ENCODE data around the gene DGKH. TPM values are rescaled to one million over a fixed set of nuclear protein-coding genes. Genes with fewer than 3 reads are reported as not detected.
"Not testable (repeated sequence)": the region's sequence is repeated elsewhere in the genome, so short reads cannot be mapped to it uniquely, and the experiment has no call there.

Gene DGKH
- total RNA-seq, 1 donor: 3.9 TPM

DNA sequence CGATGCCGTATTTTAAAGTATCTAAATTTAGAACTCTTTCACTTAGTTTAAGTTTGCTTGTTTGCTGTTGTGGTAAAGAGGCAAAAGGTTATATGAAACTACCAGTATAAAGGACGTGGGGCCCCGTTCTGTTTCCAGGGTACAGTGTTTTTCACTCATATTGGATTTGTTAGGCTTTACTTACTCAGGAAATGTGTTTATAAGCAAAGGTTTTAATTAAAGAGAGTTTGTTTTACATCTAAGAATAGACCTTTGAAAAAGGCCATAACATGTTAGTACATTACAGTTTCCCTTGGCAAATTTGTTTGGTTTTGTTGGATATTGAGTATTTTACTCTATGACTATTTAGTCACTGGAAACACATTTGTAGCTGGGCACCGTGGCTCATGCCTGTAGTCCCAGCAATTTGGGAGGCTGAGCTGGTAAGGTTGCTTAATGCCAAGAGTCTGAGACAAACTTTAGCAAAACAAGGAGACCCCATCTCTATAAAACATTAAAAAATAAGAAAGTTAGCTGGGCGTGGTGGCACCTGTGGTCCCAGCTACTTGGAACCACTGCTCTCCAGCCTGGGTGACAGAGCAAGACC is 7.1 kb downstream of the DGKH start:
- Histone ChIP-seq H3K9me3 (ENCODE audit: low read depth, low read length) (no peaks in the 10 kb centered on the region), H3K27me3 (ENCODE audit: insufficient read depth, low read length) (no peaks in the 10 kb centered on the region), H3K4me3 (ENCODE audit: low read length) (no peak overlapping the region), H3K4me1 (ENCODE audit: insufficient read depth, low read length) (no peaks in the 10 kb centered on the region)

DNA sequence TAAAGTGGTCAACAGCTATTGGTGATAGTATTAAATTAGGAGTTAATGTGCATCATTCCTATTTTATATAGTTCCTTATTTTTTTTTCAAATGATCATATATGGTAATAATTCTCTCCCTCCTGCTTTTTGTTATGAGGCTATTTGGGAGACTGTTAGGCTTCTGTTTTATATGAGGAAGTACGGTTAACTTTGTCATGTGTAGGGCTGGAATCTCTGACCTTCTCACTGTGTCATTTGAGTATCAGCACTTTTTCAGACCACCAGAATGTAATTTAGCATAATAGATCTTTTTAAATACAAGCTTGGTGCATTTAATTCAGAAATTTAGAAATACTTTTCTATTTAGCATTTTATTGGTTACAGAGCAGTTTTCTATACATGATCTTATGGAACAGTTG is 7.7 kb downstream of the DGKH start:
- H3K4me3 ChIP-seq (ENCODE audit: low read length): no peak overlapping the region
- no peaks in the 10 kb centered on the region for H3K9me3 ChIP-seq (ENCODE audit: low read depth, low read length)
- no peaks in the 10 kb centered on the region for H3K4me1 ChIP-seq (ENCODE audit: insufficient read depth, low read length)
- no peaks in the 10 kb centered on the region for H3K27me3 ChIP-seq (ENCODE audit: insufficient read depth, low read length)

DNA sequence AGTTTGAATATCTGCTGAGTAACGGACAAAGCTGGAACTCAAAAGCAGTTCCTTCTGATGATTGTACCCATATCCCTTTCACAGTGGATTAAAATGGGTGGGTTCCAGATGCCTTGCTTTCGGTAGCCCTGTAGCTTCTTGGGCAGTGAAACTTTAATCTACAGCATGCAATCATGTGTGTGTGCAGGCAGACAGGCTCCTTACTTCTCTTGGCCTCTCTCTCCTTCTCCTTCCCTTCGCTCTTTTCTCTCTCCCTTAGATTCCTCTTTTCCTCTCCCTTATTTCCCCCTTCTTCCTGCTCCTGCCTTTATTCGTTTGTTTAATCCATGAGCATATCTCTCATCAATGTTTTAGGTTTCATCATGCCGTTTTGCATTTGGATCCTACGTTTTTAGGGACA is 8.1 kb downstream of the DGKH start:
- Histone ChIP-seq H3K4me1 (ENCODE audit: insufficient read depth, low read length) (no peaks in the 10 kb centered on the region), H3K27me3 (ENCODE audit: insufficient read depth, low read length) (no peaks in the 10 kb centered on the region), H3K9me3 (ENCODE audit: low read depth, low read length) (no peaks in the 10 kb centered on the region), H3K4me3 (ENCODE audit: low read length) (no peak overlapping the region)

- no peak overlapping the region for H3K4me3 ChIP-seq (ENCODE audit: low read length)
- no peaks in the 10 kb centered on the region for H3K27me3 ChIP-seq (ENCODE audit: insufficient read depth, low read length)
- no peaks in the 10 kb centered on the region for H3K4me1 ChIP-seq (ENCODE audit: insufficient read depth, low read length)
- H3K9me3 ChIP-seq (ENCODE audit: low read depth, low read length): no peaks in the 10 kb centered on the region
These were observed 9.6 kb downstream of the DGKH start for GRCh38 chr13:42057918-42058530.

DNA sequence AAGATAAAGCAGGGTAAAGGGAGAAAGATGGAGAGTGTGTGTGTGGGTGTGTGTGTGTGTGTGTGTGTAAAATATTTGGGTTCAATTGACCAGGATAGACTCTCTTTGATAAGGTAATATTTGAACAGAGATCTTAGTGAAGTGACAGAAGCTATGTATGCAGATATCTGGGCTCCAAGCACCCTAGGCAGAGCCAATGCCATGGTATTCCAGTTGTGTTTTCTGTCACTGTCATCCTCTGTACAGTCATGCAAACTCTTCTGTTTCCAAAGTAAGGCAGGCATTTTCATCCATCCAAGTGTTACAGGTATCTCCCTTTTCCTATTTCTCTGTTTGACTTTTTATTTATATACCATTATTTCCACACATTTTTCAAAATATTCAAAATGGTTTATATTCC is 13.5 kb downstream of the DGKH start:
- no peaks in the 10 kb centered on the region for H3K4me1 ChIP-seq (ENCODE audit: insufficient read depth, low read length)
- no peaks in the 10 kb centered on the region for H3K9me3 ChIP-seq (ENCODE audit: low read depth, low read length)

GRCh38 chr13:42063105-42063504 is 14.7 kb downstream of the DGKH start:
- Histone ChIP-seq H3K27me3 (ENCODE audit: insufficient read depth, low read length) (no peaks in the 10 kb centered on the region), H3K9me3 (ENCODE audit: low read depth, low read length) (no peaks in the 10 kb centered on the region), H3K4me3 (ENCODE audit: low read length) (no peak overlapping the region), H3K4me1 (ENCODE audit: insufficient read depth, low read length) (no peaks in the 10 kb centered on the region)

More for the DNA sequence above, 13.5 kb downstream of the DGKH start:
- Histone ChIP-seq H3K4me3 (ENCODE audit: low read length) (no peak overlapping the region), H3K27me3 (ENCODE audit: insufficient read depth, low read length) (no peaks in the 10 kb centered on the region)

- Histone ChIP-seq H3K4me1 (ENCODE audit: insufficient read depth, low read length) (no peaks in the 10 kb centered on the region), H3K4me3 (ENCODE audit: low read length) (no peak overlapping the region), H3K27me3 (ENCODE audit: insufficient read depth, low read length) (no peaks in the 10 kb centered on the region), H3K9me3 (ENCODE audit: low read depth, low read length) (no peaks in the 10 kb centered on the region)
These were observed 15.8 kb downstream of the DGKH start for GRCh38 chr13:42064259-42064658.

DNA sequence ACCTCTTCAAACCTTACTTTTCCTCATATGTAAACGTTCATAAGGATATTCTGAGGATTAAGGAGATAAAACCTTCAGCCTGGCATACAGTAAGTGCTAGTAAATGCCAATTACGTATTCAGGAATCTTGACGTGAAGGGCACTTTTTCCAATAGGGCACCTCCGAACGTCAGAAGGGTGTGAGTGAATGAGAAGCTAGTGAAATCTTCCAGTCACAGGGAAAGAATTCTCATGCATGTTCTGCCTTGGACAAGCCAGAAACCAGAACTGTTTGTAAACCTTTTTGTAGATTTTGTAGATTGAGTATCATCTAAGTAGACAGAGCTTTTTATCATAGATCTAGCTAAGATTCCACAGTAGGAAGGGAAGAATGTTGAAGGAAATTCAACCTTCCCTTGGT is 16.5 kb downstream of the DGKH start:
- Histone ChIP-seq H3K27me3 (ENCODE audit: insufficient read depth, low read length) (no peaks in the 10 kb centered on the region), H3K9me3 (ENCODE audit: low read depth, low read length) (no peaks in the 10 kb centered on the region), H3K4me1 (ENCODE audit: insufficient read depth, low read length) (no peaks in the 10 kb centered on the region), H3K4me3 (ENCODE audit: low read length) (no peak overlapping the region)

DNA sequence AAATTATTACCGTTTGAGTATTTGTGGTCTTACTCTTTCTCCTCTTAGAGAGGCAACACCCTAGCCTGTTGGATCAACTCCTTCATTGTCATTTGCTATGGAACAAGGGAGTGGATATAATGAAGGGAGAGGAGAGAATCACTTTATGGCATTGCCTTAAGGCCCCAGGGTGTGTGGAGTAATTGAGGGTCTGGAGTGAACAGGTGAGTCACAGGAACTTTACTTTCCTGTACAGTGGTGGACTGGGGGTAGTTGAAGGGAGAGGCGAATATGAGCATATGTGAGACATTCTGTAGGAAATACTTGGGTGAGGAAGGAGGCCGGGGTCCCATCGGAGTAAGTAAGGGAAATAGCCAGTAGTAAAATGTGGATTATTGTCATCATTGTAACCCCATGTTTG is 17.0 kb downstream of the DGKH start:
- Histone ChIP-seq H3K4me1 (ENCODE audit: insufficient read depth, low read length) (no peaks in the 10 kb centered on the region), H3K27me3 (ENCODE audit: insufficient read depth, low read length) (no peaks in the 10 kb centered on the region), H3K4me3 (ENCODE audit: low read length) (no peak overlapping the region), H3K9me3 (ENCODE audit: low read depth, low read length) (no peaks in the 10 kb centered on the region)

DNA sequence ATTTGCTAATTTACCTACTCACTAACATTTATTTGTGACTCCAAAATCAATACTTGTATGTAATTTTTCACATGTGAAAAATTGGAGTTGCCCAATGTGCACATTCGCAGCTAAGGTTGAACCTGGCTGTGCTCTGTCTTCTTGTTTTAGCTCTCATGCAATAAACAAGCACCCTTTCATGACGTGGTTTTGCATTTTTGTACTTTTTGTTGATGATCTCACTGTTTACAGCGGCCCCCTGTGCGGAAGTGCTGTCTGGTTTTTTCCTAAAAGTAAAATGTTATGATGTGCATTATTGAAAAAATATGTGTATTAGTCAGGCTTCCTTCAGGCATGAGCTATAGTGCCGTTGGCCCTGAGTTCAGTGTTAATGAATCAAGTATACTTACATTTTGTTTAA is 18.1 kb downstream of the DGKH start:
- Histone ChIP-seq H3K4me1 (ENCODE audit: insufficient read depth, low read length) (no peaks in the 10 kb centered on the region), H3K4me3 (ENCODE audit: low read length) (no peak overlapping the region), H3K9me3 (ENCODE audit: low read depth, low read length) (no peaks in the 10 kb centered on the region), H3K27me3 (ENCODE audit: insufficient read depth, low read length) (no peaks in the 10 kb centered on the region)

DNA sequence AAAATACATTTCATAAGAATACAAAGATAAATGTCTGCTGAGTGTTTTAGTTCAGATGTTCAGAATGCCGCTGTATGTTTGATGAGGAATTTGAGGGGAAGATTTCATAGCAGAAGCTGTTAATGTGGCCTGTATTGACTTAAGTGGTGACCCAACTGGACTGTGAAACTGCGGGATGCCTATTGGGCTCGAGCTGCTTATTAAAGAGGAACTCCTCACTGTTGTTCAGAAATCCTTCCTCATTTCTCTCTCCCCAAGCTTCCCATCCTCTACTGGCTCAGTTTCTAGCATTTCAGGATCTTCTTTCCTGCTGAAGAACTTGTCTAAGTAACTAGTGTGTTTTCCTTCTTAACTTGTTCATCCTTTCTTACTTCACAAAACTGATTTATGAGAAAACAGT is 20.4 kb downstream of the DGKH start:
- no peak overlapping the region for H3K4me3 ChIP-seq (ENCODE audit: low read length)
- no peaks in the 10 kb centered on the region for H3K4me1 ChIP-seq (ENCODE audit: insufficient read depth, low read length)
- H3K9me3 ChIP-seq (ENCODE audit: low read depth, low read length): no peaks in the 10 kb centered on the region
- no peaks in the 10 kb centered on the region for H3K27me3 ChIP-seq (ENCODE audit: insufficient read depth, low read length)

- H3K4me3 ChIP-seq (ENCODE audit: low read length); H3K4me1 ChIP-seq (ENCODE audit: insufficient read depth, low read length); H3K27me3 ChIP-seq (ENCODE audit: insufficient read depth, low read length); H3K9me3 ChIP-seq (ENCODE audit: low read depth, low read length): not testable (repeated sequence)
These were observed 22.2 kb downstream of the DGKH start for GRCh38 chr13:42070599-42070998.

GRCh38 chr13:42071179-42071578 is 22.7 kb downstream of the DGKH start:
- H3K27me3 ChIP-seq (ENCODE audit: insufficient read depth, low read length); H3K4me3 ChIP-seq (ENCODE audit: low read length); H3K9me3 ChIP-seq (ENCODE audit: low read depth, low read length); H3K4me1 ChIP-seq (ENCODE audit: insufficient read depth, low read length): not testable (repeated sequence)

DNA sequence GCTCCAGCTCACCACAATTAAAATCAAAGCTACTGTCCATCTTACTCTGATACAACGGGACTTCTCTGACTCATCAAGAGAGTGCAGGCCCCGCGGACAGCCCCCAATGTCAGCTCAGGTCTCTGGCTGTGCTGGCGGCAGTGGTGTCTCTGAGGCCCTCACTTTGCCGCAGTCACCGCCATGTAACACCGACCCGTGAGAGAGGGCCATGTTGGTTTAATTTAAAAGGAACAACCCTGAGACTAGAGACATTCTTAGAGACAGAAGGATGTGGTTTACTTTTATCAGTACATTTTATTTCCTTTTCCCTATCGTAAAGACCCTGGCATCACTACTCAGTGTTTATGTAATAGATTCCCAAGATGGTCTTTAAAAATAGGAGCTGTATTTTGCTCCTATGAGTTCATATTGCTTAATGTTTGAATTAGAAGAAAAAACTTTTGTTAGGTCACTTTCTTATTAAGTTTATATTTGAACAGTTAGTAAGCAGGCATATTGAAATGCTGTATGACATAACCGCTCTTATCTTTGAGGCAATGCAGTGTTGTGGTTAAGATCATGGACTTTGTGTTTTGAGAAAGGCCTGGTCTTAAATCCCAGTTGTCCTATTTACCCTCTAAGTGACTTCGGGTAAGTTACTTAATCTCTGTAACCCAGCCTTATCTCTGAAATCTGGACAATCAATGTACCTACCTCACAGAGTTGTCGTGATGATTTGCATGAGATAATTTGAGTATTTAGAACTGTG is 23.4 kb downstream of the DGKH start:
- Histone ChIP-seq H3K9me3 (ENCODE audit: low read depth, low read length) (no peaks in the 10 kb centered on the region), H3K4me3 (ENCODE audit: low read length) (no peak overlapping the region), H3K27me3 (ENCODE audit: insufficient read depth, low read length) (no peaks in the 10 kb centered on the region)

DNA sequence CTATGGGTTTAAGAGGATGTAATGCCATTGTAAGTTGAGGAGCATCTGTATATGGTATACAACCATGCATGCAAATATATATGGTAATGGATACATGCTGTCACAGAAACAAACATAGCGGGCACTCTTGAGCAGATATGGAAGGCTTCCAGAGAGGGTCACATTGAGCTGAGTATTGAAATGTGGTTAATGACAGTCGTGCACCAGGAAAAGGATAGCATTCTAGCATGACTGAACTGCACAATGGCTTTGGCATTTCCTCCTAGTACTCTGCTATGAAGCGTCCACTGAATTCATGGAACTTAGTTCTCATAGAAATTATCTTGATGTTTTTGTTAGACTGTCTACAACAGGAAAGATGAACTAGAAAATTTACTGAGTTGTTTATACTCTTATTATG is 25.2 kb downstream of the DGKH start:
- Histone ChIP-seq H3K9me3 (ENCODE audit: low read depth, low read length) (no peaks in the 10 kb centered on the region), H3K27me3 (ENCODE audit: insufficient read depth, low read length) (no peaks in the 10 kb centered on the region), H3K4me1 (ENCODE audit: insufficient read depth, low read length) (no peaks in the 10 kb centered on the region), H3K4me3 (ENCODE audit: low read length) (no peak overlapping the region)

More for the DNA sequence above, 23.4 kb downstream of the DGKH start:
- H3K4me1 ChIP-seq (ENCODE audit: insufficient read depth, low read length): no peaks in the 10 kb centered on the region

GRCh38 chr13:42075517-42075916 is 27.1 kb downstream of the DGKH start:
- Histone ChIP-seq H3K27me3 (ENCODE audit: insufficient read depth, low read length) (no peaks in the 10 kb centered on the region), H3K4me3 (ENCODE audit: low read length) (no peak overlapping the region)

More at GRCh38 chr13:42075517-42075916, 27.1 kb downstream of the DGKH start:
- no peaks in the 10 kb centered on the region for H3K4me1 ChIP-seq (ENCODE audit: insufficient read depth, low read length)
- H3K9me3 ChIP-seq (ENCODE audit: low read depth, low read length): no peaks in the 10 kb centered on the region

Data from mononuclear cell (primary cell).